Urinary bladder (tissue), 2 donors: ENCODE data around the gene SERBP1. TPM values are rescaled to one million over a fixed set of nuclear protein-coding genes. Genes with fewer than 3 reads are reported as not detected.

Source experiments
- polyA plus RNA-seq: library from polyadenylated mRNA; stranded (reverse); fragments of 200-250 nt; gene quantifications from one replicate; pipeline ENCODE4 v1.2.3, GENCODE V29; 2013
- small RNA-seq: library from RNA; depleted of rRNA; stranded (forward); fragments of <200 nt; gene quantifications from one replicate; pipeline ENCODE3, GENCODE V24; 2014
- total RNA-seq: library from RNA; depleted of rRNA; stranded (reverse); fragments of >200 nt; gene quantifications from one replicate; pipeline ENCODE4 v1.2.3, GENCODE V29; 2014
- donor health status: healthy.

SERBP1 gene
- total and polyA plus RNA-seq, 2 donors = 177 to 184 TPM

Small RNA genes within 50 kb of the gene (small RNA-seq; reads per million reads assigned to genes)
- gene RNU6-387P = not detected

Other genes with a start within 250 kb of the SERBP1 start
- 6.0 TPM for gene IL12RB2, start 122.5 kb downstream of the SERBP1 start, total RNA-seq
- gene IL12RB2, start 122.5 kb downstream of the SERBP1 start, polyA plus RNA-seq = 0.32 TPM